CD1c-positive myeloid dendritic cell (primary cell): ENCODE results near the gene SLC6A18.
"Not testable (repeated sequence)": the region's sequence is repeated elsewhere in the genome, so short reads cannot be mapped to it uniquely, and the experiment has no call there.

Source experiments
- DNase-seq: peaks from one replicate; pipeline ENCODE4 v3.0.0-alpha.2; 2016; ENCODE audit errors: extremely low spot score

SLC6A18 gene

GRCh38 chr5:1290956-1291355, 65.8 kb downstream of the SLC6A18 start:
- not testable (repeated sequence) for DNase-seq

- DNase-seq, result no peak
Measured at GRCh38 chr5:1291611-1292080, 66.5 kb downstream of the SLC6A18 start.

- no peak for DNase-seq
Measured at GRCh38 chr5:1292139-1292538, 67.0 kb downstream of the SLC6A18 start.

GRCh38 chr5:1292846-1293415, 67.8 kb downstream of the SLC6A18 start:
- no peak for DNase-seq

- no peak for DNase-seq
Measured at GRCh38 chr5:1293416-1294205, 68.4 kb downstream of the SLC6A18 start.

GRCh38 chr5:1294206-1294834, 69.1 kb downstream of the SLC6A18 start:
- no peak for DNase-seq

GRCh38 chr5:1294835-1295649, 69.9 kb downstream of the SLC6A18 start, which contains the start of gene TERT:
TSS of gene TERT (minus strand) at chr5:1295068. CDS start at chr5:1294989, 79 bp downstream.
- DNase-seq, result peak; percentile 23

GRCh38 chr5:1295650-1296037, 70.5 kb downstream of the SLC6A18 start:
- no peak for DNase-seq
